HG02973 (cell line): ENCODE measurements around the gene CWC15.
A peak's percentile ranks its signal among the peaks of the same experiment; 100 is the strongest.
"Not testable (repeated sequence)": the region's sequence is repeated elsewhere in the genome, so short reads cannot be mapped to it uniquely, and the experiment has no call there.

Experiments
- ATAC-seq: cut with Tn5 transposase; IDR thresholded peaks from one replicate; pipeline ENCODE4 v1.9.1; 2021; ENCODE audit warnings: moderate library complexity; ENCODE audit not compliant: unreplicated experiment

Gene CWC15

GRCh38 chr11:94956963-94957362 is 16.4 kb downstream of the CWC15 start:
- no peak for ATAC-seq

GRCh38 chr11:94954753-94955152 is 18.6 kb downstream of the CWC15 start:
- no peak for ATAC-seq

GRCh38 chr11:94948070-94948617 is 25.2 kb downstream of the CWC15 start:
- ATAC-seq = no peak

- ATAC-seq = no peak
These were observed 26.5 kb downstream of the CWC15 start for GRCh38 chr11:94946812-94947211.

- ATAC-seq = no peak
These were observed 32.2 kb downstream of the CWC15 start for GRCh38 chr11:94941131-94941530.

- no peak for ATAC-seq
These were observed 34.0 kb downstream of the CWC15 start for GRCh38 chr11:94939346-94939745.

GRCh38 chr11:94938095-94939055 is 35.0 kb downstream of the CWC15 start:
- ATAC-seq = no peak

- ATAC-seq = no peak
These were observed 38.5 kb downstream of the CWC15 start for GRCh38 chr11:94934846-94935245.

- no peak for ATAC-seq
These were observed 39.0 kb downstream of the CWC15 start for GRCh38 chr11:94934362-94934761.

GRCh38 chr11:94933223-94934130 is 39.9 kb downstream of the CWC15 start:
- no peak for ATAC-seq

GRCh38 chr11:94932503-94932902 is 40.9 kb downstream of the CWC15 start:
- ATAC-seq = no peak

- not testable (repeated sequence) for ATAC-seq
These were observed 41.3 kb downstream of the CWC15 start for GRCh38 chr11:94932072-94932471.

GRCh38 chr11:94928117-94928990 is 45.0 kb downstream of the CWC15 start:
- no peak for ATAC-seq

GRCh38 chr11:94926698-94927237 is 46.6 kb downstream of the CWC15 start:
- no peak for ATAC-seq

- ATAC-seq = no peak
These were observed 47.1 kb downstream of the CWC15 start for GRCh38 chr11:94926271-94926625.

- peak; percentile 61 for ATAC-seq
These were observed 47.7 kb downstream of the CWC15 start for GRCh38 chr11:94925422-94926270.

GRCh38 chr11:94924612-94925011 is 48.7 kb downstream of the CWC15 start:
- ATAC-seq = no peak

- ATAC-seq = no peak
These were observed 49.2 kb downstream of the CWC15 start for GRCh38 chr11:94924171-94924572.

GRCh38 chr11:94923004-94923334 is 50.4 kb downstream of the CWC15 start:
- ATAC-seq = no peak
